ENCODE data around the gene CTNNA3.

Gene CTNNA3

DNA sequence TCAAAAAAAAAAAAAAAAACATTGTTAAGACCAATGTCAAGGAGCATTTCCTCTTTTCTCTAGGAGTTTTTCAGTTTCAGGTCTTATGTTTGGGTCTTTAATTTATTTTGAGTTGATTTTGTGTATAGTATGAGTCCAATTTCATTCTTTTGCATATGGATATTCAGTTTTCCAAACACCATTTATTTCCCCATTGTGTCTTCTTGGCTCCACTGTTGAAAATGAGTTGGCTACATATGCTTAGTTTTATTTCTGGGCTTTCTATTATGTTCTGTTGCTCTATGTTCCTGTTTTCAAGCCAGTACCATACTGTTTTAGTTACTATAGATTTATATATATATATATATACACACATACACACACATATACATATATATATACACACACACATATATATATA lies 1506.7 kb downstream of the CTNNA3 start:
- ATAC-seq = no peak

DNA sequence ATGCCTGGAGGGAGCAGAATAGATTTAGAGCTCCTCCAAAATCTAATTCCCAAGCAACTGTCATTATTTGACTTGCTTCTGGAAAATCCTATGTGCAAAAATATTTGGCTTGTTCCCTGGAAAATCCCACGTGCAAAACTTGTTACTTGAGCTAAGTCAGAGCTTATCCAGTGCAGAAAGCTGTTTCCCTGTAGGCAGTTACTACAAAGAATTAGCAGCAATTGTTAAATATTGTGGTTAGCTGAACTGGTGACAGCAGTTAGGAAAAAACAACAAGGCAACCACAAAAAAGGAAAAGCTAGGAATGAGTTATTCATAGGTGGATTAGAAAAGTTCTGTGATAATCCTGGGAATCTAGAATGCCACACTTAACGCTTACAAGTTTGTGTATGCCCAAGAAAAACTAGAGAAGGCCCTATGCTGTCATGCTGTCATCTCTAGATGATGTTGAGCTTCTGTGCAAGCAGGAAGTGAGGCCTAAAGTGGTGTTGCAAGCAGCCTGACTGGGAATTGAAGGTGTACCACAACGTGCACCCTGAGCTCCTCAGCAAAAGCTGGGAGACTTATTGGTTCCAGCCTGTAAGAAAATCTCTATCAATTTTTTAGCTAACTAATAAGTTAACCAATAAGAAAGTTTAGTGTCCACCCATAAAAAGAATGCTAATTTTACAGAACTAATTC lies 1508.8 kb downstream of the CTNNA3 start:
- no peak for ATAC-seq

DNA sequence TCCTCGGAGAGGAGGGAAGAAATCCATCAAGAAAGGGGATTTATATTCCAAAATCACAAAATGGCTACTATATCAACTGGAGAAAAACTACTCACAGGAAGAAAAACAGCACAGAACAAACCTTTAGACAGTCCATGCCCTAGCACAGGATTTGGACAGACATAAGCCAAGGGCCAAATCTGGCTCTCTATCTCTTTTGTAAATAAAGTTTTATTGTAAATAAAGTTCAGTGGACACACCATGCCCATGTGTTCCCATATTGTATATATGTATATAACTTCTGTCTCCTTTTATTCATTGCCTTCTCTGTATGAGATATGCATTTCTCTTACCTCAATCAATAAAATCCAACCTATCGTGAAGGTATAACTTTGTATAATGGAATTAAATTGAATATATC lies 1513.0 kb downstream of the CTNNA3 start:
- no peak for ATAC-seq

DNA sequence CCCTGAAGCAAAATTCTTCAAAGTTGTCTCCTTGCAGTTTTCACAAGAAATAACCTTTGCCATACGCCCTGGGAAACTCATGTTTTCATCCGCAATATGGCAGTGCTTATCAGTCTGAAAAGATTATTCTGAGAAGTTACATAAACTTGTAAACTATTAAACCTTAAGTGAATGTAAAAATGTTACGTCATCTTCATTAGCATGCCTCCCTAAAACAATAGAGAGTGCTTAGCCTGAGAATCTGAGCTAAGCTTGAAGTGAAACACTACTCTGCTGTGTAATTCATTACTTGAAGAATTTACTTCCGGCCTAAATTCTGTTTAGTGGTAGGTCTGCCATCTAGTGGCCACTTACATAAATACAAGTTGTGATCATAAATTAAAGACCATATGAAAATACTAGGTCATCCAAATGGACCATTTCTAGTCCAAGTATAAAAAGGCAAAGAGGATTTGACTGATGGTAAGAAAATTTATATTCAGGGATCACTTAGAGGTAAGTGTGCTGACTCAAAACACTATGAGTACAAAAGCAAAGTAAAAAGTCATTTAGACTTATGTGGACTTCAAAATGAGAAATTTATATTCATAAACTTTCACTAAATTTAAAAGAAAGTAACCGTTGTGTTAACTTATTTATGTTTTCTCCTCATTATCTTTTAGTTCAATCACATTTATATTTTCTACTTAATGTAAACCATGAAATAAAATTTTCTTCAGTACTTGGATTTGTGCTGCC lies 1515.2 kb downstream of the CTNNA3 start:
- peak; percentile 55 to 56 for ATAC-seq

DNA sequence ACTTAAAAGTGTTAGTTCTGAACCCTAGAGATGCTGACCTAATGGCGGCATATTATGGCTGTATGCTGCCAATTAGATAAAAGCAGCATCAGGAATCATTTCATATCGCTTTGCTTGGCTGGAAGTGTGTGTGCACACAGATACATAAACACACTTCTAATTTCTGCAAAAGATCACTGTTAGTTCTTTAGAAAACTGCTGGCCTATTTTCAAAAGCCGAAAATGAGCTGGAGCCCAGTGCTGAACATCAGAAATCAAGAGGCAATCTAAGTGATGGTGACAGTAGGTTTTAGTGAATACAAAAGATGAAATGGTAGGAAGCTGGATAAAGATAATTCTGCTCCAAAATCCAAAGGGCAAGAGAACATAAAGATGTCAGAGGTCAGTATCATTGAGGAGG lies 1516.0 kb downstream of the CTNNA3 start:
- ATAC-seq = no peak

DNA sequence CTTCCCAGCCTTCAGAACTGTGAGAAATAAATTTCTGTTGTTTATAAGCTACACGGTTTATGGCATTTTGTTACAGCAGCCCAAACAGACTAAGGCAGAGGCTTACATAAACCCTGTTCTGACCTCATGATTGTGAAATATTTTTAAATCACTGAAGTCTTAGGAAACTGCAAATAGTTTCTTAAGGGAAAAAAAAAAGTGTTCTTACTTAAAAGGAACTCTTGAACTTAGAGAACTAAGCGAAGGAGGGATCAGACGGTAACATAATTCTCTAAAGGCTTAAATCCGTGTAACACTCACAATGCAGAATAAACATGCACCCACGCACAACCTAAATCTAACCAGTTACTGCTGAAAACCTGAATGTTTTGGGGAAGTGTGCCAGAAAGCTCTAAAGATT lies 1519.2 kb downstream of the CTNNA3 start:
- no peak for ATAC-seq

DNA sequence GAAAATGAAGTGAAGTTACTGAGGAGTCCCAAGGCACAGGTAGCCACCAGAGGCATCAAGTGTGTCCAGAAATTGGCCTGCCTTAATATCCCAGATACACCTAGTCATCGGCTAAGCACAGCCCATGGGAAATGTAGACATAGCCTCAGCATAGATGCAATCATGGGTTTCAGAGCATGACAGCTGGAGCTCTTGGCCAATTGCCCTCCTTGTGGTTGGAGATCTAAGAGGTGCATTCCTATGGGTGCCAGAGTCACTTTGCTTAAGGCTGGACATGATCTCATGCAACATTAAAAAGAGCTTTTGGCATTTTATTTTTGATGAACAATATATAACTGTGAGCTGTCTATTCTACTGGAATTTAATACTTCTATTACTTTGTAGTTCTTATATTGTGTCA lies 1528.2 kb downstream of the CTNNA3 start:
- no peak for ATAC-seq

DNA sequence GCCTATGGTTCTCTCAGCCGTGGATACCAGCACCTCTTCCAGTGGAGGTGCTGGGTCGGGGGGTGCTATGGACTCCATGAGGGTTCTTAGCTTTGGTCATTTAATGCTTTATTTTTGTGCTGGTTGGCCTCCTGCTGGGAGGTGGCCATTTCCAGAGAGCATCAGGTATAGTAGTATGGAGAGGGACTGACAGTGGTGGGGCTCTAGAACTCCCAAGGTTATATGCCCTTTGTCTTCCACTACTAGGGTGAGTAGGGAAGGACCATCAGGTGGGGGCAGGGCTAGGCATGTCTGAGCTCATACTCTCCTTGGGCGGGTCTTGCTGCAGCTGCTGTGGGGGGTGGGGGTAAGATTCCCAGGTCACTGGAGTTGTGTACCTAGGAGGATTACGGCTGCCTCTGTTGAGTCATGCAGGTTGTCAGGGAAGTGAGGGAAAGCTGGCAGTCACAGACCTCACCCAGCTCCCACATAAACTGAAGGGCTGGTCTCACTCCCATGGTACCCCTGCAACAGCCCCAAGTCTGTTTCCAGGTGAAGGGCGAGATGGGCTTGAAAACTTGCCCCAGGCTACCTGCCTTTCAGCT lies 1533.3 kb downstream of the CTNNA3 start:
- no peak for ATAC-seq

DNA sequence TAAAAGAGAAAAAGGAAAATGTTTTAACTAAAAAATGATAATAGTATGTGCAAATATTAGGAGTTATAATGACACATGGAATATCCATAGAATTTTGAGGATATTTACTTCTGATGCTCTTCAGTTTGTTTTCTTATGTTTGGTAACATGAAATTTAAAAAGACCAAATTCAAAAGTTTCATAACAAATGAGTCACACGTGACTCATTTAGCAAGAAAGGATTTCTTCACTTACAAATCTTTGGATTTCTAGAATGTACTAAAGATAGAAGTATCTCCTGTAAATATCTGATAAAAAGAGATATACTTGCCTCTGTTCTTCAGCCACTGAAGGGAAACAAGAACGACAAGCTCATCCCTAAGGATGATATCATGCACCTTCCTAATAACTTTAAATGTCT lies 1544.6 kb downstream of the CTNNA3 start:
- no peak for ATAC-seq

DNA sequence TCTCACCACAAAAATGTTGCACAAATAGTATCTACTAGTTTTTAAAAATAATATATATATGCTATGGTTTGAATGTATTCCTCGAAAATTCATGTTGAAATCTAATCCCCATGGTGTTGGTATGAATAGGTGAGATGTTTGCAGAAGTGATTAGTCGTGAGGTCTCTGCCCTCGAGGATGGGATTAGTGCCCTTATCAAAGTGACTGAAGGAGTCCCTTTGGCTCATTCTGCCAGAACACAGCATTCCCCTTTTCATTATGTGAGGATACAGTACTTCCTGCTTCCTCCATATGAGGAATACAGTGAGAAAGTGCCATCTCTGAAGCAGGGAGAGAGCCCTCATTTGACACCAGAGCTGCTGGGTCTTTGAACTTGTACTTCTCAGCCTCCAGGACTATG lies 1547.7 kb downstream of the CTNNA3 start:
- ATAC-seq = no peak

DNA sequence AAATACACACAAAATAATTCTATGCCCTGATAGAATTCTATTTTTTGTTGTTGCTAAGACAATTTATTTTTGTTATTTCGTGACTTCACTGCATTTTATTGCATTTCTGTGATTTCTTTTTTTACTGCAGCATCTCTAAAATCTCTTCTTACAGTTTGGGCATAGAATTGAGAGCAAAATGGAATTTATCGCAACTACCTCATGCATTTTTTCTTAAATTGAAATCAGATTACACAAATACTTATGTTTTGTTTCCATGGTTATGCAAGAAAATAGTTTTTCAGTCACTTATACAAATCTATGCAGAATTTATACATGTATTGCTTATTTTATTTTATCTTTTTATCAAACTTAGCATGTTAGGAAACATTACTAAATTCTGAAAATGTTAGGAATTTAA lies 1552.0 kb downstream of the CTNNA3 start:
- ATAC-seq = no peak

DNA sequence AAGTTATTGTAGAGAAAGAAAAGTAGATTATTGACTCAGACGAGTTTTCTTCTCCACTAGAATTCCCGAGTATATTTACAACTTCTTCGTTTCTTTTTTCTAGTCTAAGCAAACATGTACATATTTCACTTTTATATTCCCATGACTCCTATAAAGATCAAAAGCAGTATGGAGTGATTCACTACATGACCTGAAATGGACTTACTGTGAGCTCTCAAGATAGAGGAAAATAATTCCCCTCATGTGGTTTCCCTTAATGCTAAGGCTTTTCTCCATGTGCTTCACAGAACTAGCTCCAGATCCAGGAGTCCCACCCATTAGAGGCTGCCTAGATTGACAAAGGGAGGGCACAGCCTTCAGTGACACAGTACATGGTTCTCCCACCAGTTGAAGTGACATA lies 1593.2 kb downstream of the CTNNA3 start:
- no peak for ATAC-seq

DNA sequence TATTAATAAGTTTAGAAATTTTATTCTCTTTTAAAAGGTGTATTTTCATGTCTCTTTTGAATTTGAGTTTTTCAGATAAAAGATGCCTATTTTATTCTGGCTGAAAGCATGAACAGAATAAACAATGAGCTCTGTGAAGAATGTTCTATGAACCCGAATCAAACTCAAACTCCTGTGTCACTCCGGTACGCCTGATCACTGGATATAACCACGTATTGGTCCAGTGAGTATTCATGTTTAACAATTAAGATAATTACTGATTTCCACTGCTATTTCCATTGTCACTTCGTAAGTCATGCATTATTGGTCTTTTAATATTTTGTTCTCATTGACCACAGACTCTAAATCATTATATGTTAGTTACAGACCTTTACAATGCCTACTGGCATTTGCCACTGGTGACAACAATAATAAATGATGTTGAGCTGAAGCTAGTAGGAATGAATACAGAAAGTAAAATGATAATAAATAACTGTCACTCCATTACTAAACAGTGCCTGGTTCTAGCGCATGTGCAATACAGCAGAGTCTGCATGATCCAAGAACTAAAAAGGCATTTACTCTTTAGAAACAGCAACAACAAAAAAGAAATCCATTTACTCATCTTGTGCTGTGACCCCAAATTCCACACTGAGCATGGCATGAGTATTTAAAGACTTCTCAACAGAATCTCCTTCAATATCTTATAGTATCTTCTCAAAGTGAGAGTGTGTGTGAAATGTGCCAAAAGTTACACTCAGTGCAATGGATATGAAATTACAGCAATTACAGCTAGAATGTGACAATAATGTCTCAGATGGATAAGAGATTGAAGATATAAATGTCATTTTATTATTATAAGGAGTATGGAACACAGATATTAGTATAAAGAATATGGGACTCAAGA lies 1597.2 kb downstream of the CTNNA3 start:
- ATAC-seq = no peak

DNA sequence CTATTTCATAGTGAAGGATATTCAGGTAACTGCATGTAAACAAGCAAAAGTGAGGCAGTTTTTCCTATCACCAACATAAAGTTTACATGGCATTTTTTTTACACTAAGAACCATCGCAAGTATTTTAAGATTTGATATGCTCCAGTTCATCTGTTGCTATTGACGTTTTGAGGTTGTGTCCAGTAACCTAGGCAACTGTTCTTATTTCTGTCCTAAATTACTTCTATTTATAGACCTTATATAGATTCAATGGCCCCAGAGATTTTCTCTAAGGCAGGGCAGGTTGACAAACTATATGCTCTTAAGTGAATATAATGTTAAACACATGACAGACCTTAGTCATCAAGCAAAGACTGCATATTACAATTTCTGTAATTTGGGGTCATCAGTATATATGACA lies 1600.4 kb downstream of the CTNNA3 start:
- no peak for ATAC-seq

DNA sequence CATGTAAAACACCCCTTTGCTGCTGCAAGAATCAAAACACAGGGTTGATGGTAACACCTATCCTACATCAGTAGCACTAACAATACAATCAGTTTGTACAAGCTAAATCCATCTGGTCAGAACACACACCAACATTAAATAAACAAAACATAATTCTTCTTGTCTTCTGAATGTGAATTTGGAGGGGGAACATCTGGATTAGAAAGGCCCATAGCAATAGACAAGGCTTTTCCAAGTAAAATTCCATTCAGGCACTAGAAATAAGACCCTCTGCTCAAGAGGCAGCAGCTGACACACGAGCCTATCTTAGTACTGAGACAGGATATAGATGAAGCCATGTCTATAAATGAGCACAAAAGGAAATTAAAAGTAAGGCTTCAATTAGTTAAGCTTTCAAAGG lies 1610.1 kb downstream of the CTNNA3 start:
- no peak for ATAC-seq

DNA sequence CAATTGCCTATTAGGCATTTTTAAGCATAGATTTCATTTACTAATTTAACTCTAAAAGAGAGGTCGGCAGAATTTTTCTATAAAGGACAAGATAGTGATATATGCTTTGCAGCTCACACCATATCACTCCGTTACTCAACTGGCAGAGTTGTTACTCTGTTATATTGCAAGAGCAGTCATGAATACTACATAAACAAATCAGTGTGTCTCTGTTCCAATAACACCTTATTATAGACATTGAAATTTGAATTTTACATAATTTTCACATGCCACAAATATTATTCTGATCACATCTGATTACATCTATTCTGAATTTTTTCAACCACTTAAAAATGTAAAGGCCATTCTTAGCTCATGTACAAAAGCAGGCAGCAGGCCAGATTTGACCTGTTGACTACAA lies 1624.1 kb downstream of the CTNNA3 start:
- no peak for ATAC-seq

DNA sequence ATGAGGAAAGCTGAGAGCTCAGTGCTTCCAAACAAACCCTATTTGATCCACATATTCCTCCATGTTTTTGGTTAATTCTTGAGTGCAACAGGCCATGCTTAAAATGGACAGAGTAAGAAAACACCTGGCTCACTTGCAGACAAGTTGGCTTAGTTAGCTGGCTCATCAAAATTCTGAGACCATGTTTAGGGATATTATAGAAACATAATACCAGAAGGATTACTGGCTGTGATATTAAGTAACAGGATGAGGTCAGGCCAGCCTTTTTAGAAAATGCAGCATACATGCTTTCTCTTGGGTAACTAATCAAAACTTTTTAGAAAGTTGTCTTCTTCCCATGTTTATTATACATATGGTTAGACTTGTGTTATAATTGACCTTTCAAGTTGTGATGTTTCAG lies 1637.4 kb downstream of the CTNNA3 start:
- no peak for ATAC-seq

DNA sequence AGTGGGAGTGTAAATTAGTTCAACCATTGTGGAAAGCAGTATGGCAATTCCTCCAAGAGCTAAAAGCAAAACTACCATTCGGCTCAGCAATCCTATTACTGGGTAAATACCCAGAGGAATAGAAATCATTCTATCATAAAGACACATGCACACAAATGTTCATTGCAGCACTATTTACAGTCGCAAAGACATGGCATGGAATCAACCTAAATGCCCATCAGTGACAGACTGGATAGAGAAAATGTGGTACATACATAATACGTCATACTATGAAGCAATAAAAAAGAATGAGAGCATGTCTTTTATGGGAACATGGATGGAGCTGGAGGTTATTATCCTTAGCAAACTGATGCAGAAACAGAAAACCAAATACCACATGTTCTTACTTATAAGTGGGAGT lies 1646.7 kb downstream of the CTNNA3 start:
- ATAC-seq = no peak

DNA sequence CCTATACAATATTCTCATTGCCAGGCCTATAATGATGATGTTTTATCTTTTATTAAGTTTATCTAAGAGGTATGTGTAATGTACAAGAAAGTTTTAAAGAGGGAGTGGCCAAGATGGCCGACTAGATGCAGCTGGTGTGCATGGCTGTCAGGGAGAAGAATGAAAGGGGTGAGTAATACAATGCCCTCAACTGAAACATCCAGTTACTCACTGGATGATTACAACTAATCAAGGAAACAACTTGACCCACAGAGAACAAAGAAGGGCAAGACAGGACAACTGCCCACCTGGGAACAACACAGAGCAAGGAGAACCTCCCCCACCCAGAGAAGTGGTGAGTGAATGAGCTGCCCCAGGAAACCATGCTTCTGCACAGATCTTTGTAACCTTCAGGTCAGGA lies 1650.1 kb downstream of the CTNNA3 start:
- no peak for ATAC-seq

DNA sequence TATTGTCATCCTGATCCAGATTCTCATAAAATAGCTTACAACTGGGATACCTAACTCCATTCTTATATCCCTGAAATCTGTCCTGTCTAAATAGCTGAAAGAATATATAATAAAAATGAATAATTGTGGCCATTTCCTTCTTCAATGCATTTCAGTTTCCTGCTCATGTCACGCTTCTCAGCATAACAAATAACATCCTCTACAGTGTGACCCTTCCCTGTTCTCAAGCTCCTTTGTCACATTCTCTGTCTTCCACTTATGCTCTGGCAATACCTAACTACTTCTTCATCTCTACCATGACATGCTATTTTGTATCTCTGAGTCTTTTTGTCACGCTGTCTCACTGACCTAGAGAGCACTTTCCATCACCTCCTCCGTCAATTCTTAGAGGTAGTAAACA lies 1654.2 kb downstream of the CTNNA3 start:
- no peak for ATAC-seq

DNA sequence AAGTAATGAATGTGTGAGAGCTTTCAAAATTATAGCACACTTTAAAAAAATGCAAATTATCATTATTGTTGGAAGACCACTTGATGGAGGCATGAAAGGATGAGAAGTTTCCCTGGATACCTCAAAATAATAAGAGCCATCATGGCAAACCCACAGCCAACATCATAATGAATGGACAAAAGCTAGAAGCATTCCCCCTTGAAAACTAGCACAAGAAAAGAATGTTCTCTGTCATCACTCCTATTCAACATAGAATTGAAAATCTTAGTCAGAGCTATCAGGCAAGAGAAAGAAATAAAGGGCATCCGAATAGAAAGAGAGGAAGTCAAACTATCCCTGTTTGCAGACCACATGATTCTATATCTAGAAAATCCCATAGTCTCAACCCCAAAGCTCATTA lies 1657.4 kb downstream of the CTNNA3 start:
- ATAC-seq = no peak

DNA sequence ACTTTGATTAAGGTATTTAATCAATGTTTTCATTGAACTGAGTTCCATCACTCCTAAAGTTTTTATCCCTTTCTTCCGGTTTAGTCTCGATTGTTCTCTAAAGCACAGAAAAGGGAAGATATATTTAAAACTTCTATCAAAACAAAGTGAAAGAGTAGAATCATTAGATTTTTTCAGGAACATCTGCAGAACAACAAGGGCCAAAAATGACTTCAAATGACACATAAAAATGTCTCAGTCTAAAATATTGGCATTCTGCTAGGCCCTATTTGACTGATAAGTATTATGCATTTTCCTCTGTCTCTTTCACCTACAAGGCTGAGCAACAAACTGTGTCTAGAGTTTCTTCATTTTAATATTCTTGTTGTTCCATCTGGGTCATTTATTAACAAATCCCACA lies 1669.7 kb downstream of the CTNNA3 start:
- ATAC-seq = no peak

DNA sequence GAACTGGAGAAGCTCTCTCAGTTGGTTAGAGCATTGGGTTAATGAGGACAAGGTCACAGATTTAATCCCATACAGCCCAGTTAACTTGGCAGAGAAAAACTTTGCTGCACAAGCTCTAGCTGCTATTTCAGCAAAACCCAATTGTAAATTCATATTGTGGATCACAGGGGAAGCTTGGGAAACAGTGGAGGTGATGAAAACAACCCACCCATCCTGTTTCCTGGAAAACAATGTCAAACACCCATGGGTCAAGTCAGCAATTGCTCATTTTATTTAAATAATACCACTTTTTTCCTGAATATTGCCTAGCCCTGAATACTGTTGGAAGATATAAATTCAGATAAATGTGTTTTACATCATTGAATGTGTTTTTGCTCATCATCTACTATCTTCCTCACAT lies 1670.8 kb downstream of the CTNNA3 start:
- ATAC-seq = no peak
